Activated CD4-positive, alpha-beta memory T cell treated with anti-CD3 and anti-CD28 coated beads, Interleukin-2, amount 10 ng/mL, durations not matched to agents 7 days and 5 days (primary cell): ENCODE measurements around the gene MARCHF6. TPM values are rescaled to one million over a fixed set of nuclear protein-coding genes. Genes with fewer than 3 reads are reported as not detected.
"Not testable (repeated sequence)": the region's sequence is repeated elsewhere in the genome, so short reads cannot be mapped to it uniquely, and the experiment has no call there.

Experiments used
- CTCF ChIA-PET: fragments of 350-600 bp; sonication (Branson Sonifier 250); formaldehyde crosslinking; loops from one replicate; lab custom pipeline; 2021; ENCODE audit warnings: antibody characterized with exemption, inconsistent platforms; lab: Charles Lee
- POLR2A ChIA-PET: fragments of 350-600 bp; sonication (Branson Sonifier 250); formaldehyde crosslinking; loops from one replicate; lab custom pipeline; 2021; ENCODE audit warnings: antibody characterized with exemption; lab: Charles Lee
- DNase-seq: peaks from one replicate; pipeline ENCODE4 v3.0.0-alpha.2; 2020
- H3K27ac Mint-ChIP-seq: one replicate; pipeline ENCODE4 v1.8.0; 2021; ENCODE audit warnings: mild to moderate bottlenecking, mixed read lengths
- H3K27me3 Mint-ChIP-seq: one replicate; pipeline ENCODE4 v1.8.0; 2021; ENCODE audit warnings: mixed read lengths
- H3K36me3 Mint-ChIP-seq: one replicate; pipeline ENCODE4 v1.8.0; 2021; ENCODE audit warnings: low read depth, mixed read lengths
- H3K4me1 Mint-ChIP-seq: one replicate; pipeline ENCODE4 v1.8.0; 2021; ENCODE audit warnings: mixed read lengths
- H3K4me3 Mint-ChIP-seq: one replicate; pipeline ENCODE4 v1.8.0; 2021; ENCODE audit warnings: mild to moderate bottlenecking, mixed read lengths
- H3K9me3 Mint-ChIP-seq: one replicate; pipeline ENCODE4 v1.8.0; 2021; ENCODE audit warnings: mixed read lengths
- total RNA-seq, 2 experiments: library from RNA; stranded (reverse); gene quantifications; one replicate each; pipeline ENCODE4 v1.2.3, GENCODE V29; 2021

Gene MARCHF6
- total RNA-seq, 2 experiments from 2014 or later, result 101 to 109 TPM

GRCh38 chr5:10365782-10366181 lies 12.3 kb downstream of the MARCHF6 start:
- Mint-ChIP-seq H3K9me3 (no peaks in the 10 kb centered on the region), H3K4me1 (peaks cover 21% of the 10 kb centered on the region), H3K27me3 (no peaks in the 10 kb centered on the region), H3K27ac (no peak overlapping the region), H3K4me3 (no peak overlapping the region), H3K36me3 (peaks cover 8% of the 10 kb centered on the region)
- no peak for DNase-seq
- CTCF ChIA-PET, result interaction anchor here (3.2 kb wide), 1 partner anchor 82 kb away, joined by 28 read pairs; no protein-coding TSS in a partner anchor
- POLR2A ChIA-PET, result no interaction called here

DNA sequence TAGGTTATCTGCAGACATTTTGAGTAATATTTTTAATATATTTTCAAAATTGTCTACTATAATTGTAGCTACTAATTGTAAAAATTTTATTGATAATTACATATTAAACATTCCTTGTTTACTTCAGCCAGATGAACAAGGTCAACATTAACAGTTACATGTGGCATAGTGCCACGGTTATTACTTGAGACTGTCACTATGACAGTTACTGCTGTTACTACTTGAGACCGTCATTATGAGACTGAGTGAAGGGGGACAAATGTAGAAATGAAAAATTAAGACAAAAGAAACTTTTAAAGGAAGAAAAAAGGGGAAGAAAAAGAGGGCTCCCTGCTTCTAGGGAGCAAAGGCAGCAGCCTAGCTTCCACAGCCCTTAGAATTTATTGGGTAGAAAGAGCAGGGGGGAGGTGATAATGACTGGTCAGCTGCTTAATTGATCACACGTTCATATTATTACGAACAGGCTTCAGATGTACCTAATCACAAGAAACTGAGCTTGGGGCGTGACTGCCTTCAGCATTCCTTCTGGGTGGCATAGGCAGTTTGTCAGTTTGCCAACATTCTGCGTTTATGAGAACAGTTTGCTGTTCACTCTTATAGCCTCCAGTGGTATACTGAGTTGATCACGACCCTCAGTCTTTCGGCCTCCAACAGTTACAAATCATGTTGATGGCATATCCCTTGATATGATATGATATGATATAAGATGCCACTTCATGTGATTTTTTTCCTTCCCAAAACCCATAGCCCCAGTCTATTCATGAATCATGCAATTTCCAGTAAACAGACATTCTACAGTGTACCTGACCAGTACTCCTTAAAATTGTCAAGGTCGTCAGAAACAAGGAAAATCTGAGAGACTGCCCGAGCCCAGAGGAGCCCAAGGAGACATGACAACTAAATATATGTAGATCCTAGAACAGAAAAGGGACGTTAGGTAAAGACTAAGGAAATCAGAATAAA lies 13.1 kb downstream of the MARCHF6 start:
- Mint-ChIP-seq H3K27me3 (no peaks in the 10 kb centered on the region), H3K4me1 (peaks cover 25% of the 10 kb centered on the region), H3K36me3 (peaks cover 13% of the 10 kb centered on the region), H3K9me3 (no peaks in the 10 kb centered on the region), H3K27ac (no peak overlapping the region), H3K4me3 (no peak overlapping the region)
- DNase-seq, result no peak
- ChIA-PET CTCF (interaction anchor here (1.3 to 3.2 kb wide), 2 partner anchors 82 to 335 kb away, joined by 3 to 28 read pairs; no protein-coding TSS in a partner anchor), POLR2A (no interaction called here)

DNA sequence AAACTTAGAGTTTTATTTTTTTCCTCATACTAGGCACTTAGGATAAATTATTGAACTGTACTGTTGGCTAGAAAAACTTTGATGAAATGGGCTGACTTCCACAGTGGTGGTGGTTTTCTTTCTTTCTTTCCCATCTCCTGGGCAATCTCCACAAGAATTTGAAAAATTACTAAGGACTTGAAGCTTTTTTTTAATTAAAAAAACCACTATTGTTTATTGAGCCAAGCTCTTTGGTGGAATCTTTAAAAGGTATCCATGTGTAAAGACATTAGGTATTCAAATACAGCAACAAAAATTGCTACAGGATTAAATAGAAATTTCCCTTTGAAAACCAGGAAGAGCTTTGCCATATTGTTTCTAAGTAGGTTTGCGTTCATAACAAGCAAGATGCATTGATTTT lies 14.1 kb downstream of the MARCHF6 start:
- H3K4me1 Mint-ChIP-seq, result peaks cover 22% of the 10 kb centered on the region
- ChIA-PET CTCF (interaction anchor here (1.1 to 1.9 kb wide), 4 partner anchors 8 to 334 kb away, joined by 3 to 12 read pairs (median 6); no protein-coding TSS in a partner anchor), POLR2A (interaction anchor here (0.9 kb wide), 1 partner anchor 13 kb away, joined by 3 read pairs; no protein-coding TSS in a partner anchor)
- no peaks in the 10 kb centered on the region for H3K9me3 Mint-ChIP-seq
- no peaks in the 10 kb centered on the region for H3K27me3 Mint-ChIP-seq
- no peak for DNase-seq
- no peak overlapping the region for H3K4me3 Mint-ChIP-seq
- H3K36me3 Mint-ChIP-seq, result peaks cover 13% of the 10 kb centered on the region
- no peak overlapping the region for H3K27ac Mint-ChIP-seq

DNA sequence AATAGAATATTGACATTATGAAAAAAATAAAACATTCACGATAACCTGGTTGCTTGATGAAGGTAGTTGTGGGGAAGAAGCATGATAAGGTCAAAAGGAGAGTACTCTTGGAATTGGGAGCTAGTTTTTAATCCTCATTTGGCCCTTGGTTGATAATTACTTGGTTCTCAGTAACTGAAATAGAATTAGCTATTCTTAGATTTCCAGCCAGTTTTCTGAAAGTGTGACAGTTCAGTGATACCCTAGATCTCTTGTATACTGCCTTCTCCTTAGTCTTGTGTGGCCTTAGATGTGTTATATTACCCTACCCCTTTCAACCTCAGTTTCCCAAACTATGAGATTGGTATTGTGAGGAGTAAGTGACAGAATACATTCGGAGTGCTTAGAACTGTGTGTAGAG lies 17.4 kb downstream of the MARCHF6 start:
- DNase-seq, result no peak
- peaks cover 33% of the 10 kb centered on the region for H3K4me1 Mint-ChIP-seq
- H3K27ac Mint-ChIP-seq, result no peak overlapping the region
- no peak overlapping the region for H3K4me3 Mint-ChIP-seq
- H3K27me3 Mint-ChIP-seq, result no peaks in the 10 kb centered on the region
- CTCF ChIA-PET, result interaction anchor here (0.8 to 0.9 kb wide), 2 partner anchors 14 to 18 kb away, joined by 3 read pairs; partner anchors contain the start of gene MARCHF6
- no peaks in the 10 kb centered on the region for H3K9me3 Mint-ChIP-seq
- peaks cover 24% of the 10 kb centered on the region for H3K36me3 Mint-ChIP-seq
- POLR2A ChIA-PET, result no interaction called here

DNA sequence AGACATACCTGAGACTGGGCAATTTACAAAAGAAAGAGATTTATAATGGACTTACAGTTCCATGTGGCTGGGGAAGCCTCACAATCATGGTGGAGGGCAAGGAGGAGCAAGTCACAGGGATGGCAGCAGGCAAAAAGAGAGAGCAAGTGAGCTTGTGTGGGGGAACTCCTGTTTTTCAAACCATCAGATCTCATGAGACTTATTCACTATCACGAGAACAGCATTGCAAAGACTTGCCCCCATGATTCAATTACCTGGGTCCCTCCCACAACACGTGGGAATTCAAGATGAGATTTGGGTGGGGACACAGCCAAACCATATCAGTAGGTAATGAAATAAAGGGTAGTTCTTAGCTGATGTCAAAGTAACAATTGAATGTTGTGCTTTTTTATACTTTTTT lies 17.9 kb downstream of the MARCHF6 start:
- DNase-seq, POLR2A ChIA-PET, H3K27ac Mint-ChIP-seq, H3K4me3 Mint-ChIP-seq, H3K9me3 Mint-ChIP-seq, H3K27me3 Mint-ChIP-seq: not testable (repeated sequence)
- peaks cover 37% of the 10 kb centered on the region for H3K4me1 Mint-ChIP-seq
- CTCF ChIA-PET, result interaction anchor here (0.8 kb wide), 1 partner anchor 18 kb away, joined by 3 read pairs; the partner anchor contains the start of gene MARCHF6
- peaks cover 29% of the 10 kb centered on the region for H3K36me3 Mint-ChIP-seq

DNA sequence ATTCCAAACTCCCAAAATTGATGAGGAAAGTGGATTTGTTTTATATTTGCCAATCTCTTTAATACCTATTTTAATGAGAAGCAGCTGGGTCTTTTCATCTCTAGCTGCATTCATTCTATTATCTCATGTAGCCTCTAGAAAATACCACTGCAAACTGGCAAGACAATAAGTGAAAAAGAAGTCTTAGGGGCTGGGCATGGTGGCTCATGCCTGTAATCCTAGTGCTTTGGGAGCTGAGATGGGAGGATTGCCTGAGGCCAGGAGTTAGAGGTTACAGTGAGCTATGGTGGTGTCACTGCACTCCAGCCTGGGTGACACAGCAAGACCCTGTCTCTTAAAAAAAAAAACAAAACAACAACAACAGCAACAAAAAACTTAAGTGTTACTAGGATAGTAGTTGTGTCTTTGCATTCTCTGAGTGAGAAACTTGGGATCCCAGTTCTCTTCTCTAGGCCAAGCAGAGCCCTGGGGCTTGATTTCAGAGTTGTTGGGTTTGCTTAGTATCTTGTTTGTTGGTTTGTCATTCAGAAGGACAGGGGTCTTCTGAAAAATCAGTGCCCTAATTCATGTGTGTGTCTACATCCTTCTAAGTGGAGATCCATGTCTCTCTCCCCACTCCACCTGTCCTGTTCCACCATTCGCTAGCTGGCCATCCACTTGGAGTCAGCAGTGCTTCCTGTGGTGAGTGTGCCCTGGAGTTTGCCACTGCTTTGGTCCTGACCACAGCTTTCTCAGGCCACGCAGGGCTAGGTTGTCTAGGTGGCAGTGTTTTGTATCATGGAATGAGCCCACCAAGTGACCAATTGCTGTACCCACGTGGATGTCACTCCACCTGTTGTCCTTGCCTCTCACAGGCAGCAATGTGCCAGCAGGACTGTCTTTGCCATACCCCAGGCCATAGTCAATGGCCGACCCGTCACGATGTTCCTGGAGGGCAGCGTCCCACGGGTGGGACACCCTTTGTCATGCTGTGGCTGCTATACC lies 19.5 kb downstream of the MARCHF6 start:
- H3K36me3 Mint-ChIP-seq, result peaks cover 29% of the 10 kb centered on the region

DNA sequence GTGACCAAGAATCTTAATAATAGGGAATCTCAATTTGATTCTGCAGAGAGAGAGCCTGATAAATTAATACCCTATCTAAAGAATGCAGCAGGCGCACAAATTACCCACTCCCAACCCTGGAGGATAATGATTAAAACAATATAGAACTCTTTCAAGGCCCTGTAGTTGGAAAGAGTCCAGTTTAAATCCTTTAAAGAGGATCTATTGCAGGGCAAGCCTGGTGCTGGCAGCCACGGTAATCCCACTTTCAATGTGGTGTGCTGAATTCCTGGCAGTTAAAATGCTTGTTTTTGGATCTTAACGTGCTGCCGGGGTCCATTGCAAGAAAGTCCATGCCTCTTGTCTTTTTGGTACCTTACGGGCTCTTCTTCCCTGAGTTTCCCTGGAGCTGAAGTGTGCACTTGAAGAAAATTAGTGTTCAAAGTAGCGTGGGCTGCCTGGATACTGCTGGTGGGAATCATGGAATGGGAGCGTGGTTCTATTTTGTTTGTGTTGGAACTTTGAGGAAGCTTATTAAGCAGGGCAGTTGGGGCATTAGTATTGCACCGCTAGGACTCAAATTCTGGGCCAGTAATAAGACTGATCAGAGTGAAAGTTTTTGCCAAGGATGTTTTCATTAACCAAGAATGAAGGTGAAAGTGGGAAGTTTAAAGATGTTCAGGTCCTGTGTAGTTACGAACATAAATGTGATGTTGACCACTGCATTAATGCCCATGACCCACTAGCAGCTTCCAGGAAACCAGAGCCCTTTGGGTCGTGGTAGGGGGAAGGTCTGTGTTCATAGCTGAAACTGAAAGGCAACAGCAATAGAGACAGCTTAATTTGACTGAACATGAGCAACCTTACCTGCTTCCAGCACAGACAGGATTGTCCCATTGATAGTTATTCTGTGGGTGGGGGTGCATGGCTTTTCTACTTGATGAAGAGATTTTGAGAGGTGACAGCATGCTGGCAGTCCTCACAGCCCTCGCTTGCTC lies 20.8 kb downstream of the MARCHF6 start:
- no peak overlapping the region for H3K4me3 Mint-ChIP-seq
- no peak for DNase-seq
- no peaks in the 10 kb centered on the region for H3K27me3 Mint-ChIP-seq
- no peak overlapping the region for H3K27ac Mint-ChIP-seq
- peaks cover 44% of the 10 kb centered on the region for H3K4me1 Mint-ChIP-seq
- CTCF ChIA-PET, result interaction anchor here (1.3 kb wide), 1 partner anchor 17 kb away, joined by 3 read pairs; no protein-coding TSS in a partner anchor
- no peaks in the 10 kb centered on the region for H3K9me3 Mint-ChIP-seq
- peaks cover 36% of the 10 kb centered on the region for H3K36me3 Mint-ChIP-seq
- POLR2A ChIA-PET, result interaction anchor here (0.9 kb wide), 1 partner anchor 21 kb away, joined by 3 read pairs; the partner anchor contains the start of gene MARCHF6

More for the DNA sequence above, 19.5 kb downstream of the MARCHF6 start:
- no peak overlapping the region for H3K4me3 Mint-ChIP-seq
- DNase-seq, result no peak
- ChIA-PET CTCF (interaction anchor here (1.1 kb wide), 1 partner anchor 16 kb away, joined by 5 read pairs; no protein-coding TSS in a partner anchor), POLR2A (no interaction called here)
- H3K9me3 Mint-ChIP-seq, result no peaks in the 10 kb centered on the region
- H3K27ac Mint-ChIP-seq, result no peak overlapping the region
- H3K4me1 Mint-ChIP-seq, result peaks cover 47% of the 10 kb centered on the region
- H3K27me3 Mint-ChIP-seq, result no peaks in the 10 kb centered on the region

DNA sequence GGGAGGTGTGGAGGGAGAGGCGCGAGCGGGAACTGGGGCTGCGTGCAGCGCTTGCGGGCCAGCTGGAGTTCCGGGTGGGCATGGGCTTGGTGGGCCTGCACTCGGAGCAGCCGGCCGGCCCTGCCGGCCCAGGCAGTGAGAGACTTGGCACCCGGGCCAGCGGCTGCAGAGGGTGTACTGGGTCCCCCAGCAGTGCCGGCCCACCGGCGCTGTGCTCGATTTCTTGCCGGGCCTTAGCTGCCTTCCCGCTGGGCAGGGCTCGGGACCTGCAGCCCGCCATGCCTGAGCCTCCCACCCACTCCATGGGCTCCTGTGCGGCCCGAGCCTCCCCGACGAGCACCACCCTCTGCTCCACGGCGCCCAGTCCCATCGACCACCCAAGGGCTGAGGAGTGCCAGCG lies 21.7 kb downstream of the MARCHF6 start:
- H3K27me3 Mint-ChIP-seq, H3K4me3 Mint-ChIP-seq, CTCF ChIA-PET, DNase-seq, H3K27ac Mint-ChIP-seq, H3K9me3 Mint-ChIP-seq: not testable (repeated sequence)
- Mint-ChIP-seq H3K4me1 (peaks cover 44% of the 10 kb centered on the region), H3K36me3 (peaks cover 36% of the 10 kb centered on the region)
- POLR2A ChIA-PET, result interaction anchor here (0.9 kb wide), 1 partner anchor 22 kb away, joined by 3 read pairs; the partner anchor contains the start of gene MARCHF6

DNA sequence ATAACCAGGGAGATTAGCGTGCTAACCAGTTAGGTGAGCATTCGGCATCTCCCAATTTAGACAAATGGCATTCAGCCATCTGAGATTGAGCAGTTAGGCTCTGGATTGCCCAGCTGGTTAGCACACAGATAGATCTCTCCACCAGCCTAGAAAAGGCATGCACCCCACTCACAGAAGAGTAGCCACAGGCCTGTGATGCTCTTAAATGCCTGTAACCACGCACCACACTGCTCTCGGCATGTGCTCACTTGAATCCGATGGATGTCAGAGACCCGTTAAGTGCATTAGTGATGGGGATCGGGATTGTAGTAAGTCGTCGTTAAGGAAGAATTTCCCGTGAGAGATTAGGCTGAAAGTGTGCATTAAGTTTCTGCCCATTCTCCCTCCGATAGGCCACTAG lies 23.0 kb downstream of the MARCHF6 start:
- H3K4me1 Mint-ChIP-seq, result peaks cover 38% of the 10 kb centered on the region
- CTCF ChIA-PET, result no interaction called here

DNA sequence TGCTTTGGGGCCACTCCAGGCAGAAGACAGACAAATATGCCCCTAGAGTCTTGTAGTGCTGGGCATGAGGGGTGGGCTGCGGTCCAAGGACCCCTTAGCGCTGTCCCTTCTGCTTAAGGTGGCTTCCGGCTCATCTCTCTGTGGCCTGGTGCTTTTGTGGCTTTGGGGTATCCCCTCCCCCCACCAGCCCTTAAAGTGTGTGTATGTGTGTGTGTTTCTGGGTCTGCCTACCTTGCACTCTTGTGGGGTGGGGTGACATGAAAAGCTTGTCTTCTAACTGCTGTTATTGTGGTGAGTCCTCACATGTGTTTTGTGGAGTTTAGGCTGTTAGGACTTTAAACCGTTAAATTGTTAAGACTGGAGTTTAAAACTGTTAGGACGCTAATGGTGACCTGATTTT lies 23.6 kb downstream of the MARCHF6 start:
- Mint-ChIP-seq H3K27ac (no peak overlapping the region), H3K36me3 (peaks cover 40% of the 10 kb centered on the region), H3K27me3 (no peaks in the 10 kb centered on the region), H3K9me3 (no peaks in the 10 kb centered on the region), H3K4me1 (peaks cover 38% of the 10 kb centered on the region), H3K4me3 (no peak overlapping the region)
- no peak for DNase-seq
- CTCF ChIA-PET, result no interaction called here
- POLR2A ChIA-PET, result interaction anchor here (1.7 kb wide), 1 partner anchor 24 kb away, joined by 4 read pairs; no protein-coding TSS in a partner anchor

More for the DNA sequence above, 23.0 kb downstream of the MARCHF6 start:
- no peak for DNase-seq
- no peaks in the 10 kb centered on the region for H3K9me3 Mint-ChIP-seq
- H3K4me3 Mint-ChIP-seq, result no peak overlapping the region
- H3K27ac Mint-ChIP-seq, result no peak overlapping the region
- H3K27me3 Mint-ChIP-seq, result no peaks in the 10 kb centered on the region
- POLR2A ChIA-PET, result no interaction called here
- peaks cover 35% of the 10 kb centered on the region for H3K36me3 Mint-ChIP-seq

- H3K27me3 Mint-ChIP-seq, result no peaks in the 10 kb centered on the region
- H3K9me3 Mint-ChIP-seq, result no peaks in the 10 kb centered on the region
- DNase-seq, result no peak
- ChIA-PET POLR2A (no interaction called here), CTCF (no interaction called here)
- H3K36me3 Mint-ChIP-seq, result peaks cover 40% of the 10 kb centered on the region
- H3K4me3 Mint-ChIP-seq, result no peak overlapping the region
- no peak overlapping the region for H3K27ac Mint-ChIP-seq
- H3K4me1 Mint-ChIP-seq, result peaks cover 11% of the 10 kb centered on the region
Observed at GRCh38 chr5:10381803-10382202, 28.3 kb downstream of the MARCHF6 start.
